ENCODE measurements around the gene PEPD.

PEPD gene

GRCh38 chr19:33381101-33381500 is 140.5 kb downstream of the PEPD start:
- Histone ChIP-seq H3K36me3 (ENCODE audit: insufficient read depth) (no peaks in the 10 kb centered on the region; the same call in 1 of the 2 replicates), H4K20me1 (ENCODE audit: insufficient read depth) (peaks cover 16% of the 10 kb centered on the region), H3K27ac (no peak overlapping the region), H3K27me3 (ENCODE audit: insufficient read depth, low read depth) (no peaks in the 10 kb centered on the region), H3K9ac (no peak overlapping the region), H3K79me2 (ENCODE audit: insufficient read depth, low read depth) (peaks cover 74% of the 10 kb centered on the region), H2AFZ (ENCODE audit: low read depth) (no peak overlapping the region), H3K4me1 (ENCODE audit: low read depth, poor library complexity, severe bottlenecking) (peaks cover 23% of the 10 kb centered on the region), H3K4me3 (IDR thresholded peaks at IDR 0.05; ENCODE audit: insufficient read depth, low read depth, low read length) (no peak overlapping the region), H3K4me2 (no peak overlapping the region)
- TF ChIP-seq CTCF (conservative IDR thresholded peaks at IDR 0.05; ENCODE audit: low read depth, low read length) = no peak

DNA sequence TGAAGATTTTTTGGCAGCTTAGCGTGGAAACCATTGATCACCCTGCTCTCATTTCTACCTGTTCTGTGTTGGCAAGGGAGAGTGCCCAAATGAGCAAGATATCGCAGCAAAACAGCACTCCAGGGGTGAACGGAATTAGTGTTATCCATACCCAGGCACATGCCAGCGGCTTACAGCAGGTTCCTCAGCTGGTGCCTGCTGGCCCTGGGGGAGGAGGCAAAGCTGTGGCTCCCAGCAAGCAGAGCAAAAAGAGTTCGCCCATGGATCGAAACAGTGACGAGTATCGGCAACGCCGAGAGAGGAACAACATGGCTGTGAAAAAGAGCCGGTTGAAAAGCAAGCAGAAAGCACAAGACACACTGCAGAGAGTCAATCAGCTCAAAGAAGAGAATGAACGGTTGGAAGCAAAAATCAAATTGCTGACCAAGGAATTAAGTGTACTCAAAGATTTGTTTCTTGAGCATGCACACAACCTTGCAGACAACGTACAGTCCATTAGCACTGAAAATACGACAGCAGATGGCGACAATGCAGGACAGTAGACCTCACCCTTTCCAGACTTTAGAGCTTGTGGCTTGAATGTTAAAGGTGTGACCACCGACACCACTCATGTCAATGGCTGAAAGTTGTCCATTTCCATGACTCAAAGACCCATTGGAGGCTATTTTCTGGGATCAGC is 142.3 kb downstream of the PEPD start:
- H3K36me3 ChIP-seq (ENCODE audit: insufficient read depth) = no peaks in the 10 kb centered on the region; the same call in 1 of the 2 replicates
- peaks cover 92% of the 10 kb centered on the region for H3K79me2 ChIP-seq (ENCODE audit: insufficient read depth, low read depth)
- no peak overlapping the region for H3K9ac ChIP-seq
- H3K27me3 ChIP-seq (ENCODE audit: insufficient read depth, low read depth) = no peaks in the 10 kb centered on the region
- H3K27ac ChIP-seq = no peak overlapping the region
- no peak for TF ChIP-seq CTCF (conservative IDR thresholded peaks at IDR 0.05; ENCODE audit: low read depth, low read length)
- no peak overlapping the region for H3K4me3 ChIP-seq (IDR thresholded peaks at IDR 0.05; ENCODE audit: insufficient read depth, low read depth, low read length)
- no peak overlapping the region for H2AFZ ChIP-seq (ENCODE audit: low read depth)
- H4K20me1 ChIP-seq (ENCODE audit: insufficient read depth) = peaks cover 31% of the 10 kb centered on the region
- peaks cover 39% of the 10 kb centered on the region for H3K4me1 ChIP-seq (ENCODE audit: low read depth, poor library complexity, severe bottlenecking)
- no peak overlapping the region for H3K4me2 ChIP-seq

DNA sequence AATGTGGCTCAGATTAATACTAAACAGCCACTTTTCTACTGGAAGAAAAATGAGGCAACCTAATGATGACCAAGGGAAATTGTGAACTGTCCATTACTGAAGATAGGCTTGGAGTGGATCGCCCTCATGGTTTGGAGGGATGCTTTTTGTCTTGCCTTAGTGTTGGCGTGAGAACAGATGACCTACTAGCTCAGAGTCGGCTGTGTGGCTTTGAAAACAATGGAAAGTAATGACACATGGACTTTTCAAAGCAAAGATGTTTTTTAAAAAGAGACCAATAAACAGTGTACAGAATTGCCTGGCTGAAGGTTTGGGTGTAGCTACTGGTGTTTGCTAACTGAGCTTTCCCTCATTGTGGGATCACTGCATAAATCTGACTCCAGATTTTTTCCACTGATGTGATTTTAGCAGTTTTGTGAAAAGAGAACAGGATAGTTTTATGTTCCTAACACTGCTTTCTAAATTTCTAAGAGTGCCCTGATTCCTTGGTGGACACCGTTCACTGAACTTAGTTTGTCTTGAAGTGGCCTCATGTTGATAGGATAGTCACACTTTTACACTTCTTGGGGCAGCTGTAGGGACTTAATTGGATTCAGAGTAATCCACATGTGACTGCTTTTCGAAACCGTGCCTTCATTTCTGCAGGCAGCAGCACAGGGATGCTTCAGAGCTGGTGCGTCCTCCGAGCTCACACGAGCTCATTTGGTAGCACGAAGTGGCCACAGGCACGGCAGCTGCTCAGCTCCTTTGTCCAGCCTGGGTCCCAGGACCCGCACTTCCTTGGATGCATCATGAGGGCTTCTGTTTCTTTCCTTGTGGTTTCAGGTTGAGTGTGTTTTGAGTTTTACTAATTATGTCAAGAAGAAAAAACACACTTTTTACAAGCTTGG is 143.8 kb downstream of the PEPD start:
- Histone ChIP-seq H3K79me2 (ENCODE audit: insufficient read depth, low read depth) (peaks cover 86% of the 10 kb centered on the region), H4K20me1 (ENCODE audit: insufficient read depth) (peaks cover 31% of the 10 kb centered on the region), H3K9ac (no peak overlapping the region), H3K27ac (no peak overlapping the region), H3K4me2 (no peak overlapping the region), H3K4me1 (ENCODE audit: low read depth, poor library complexity, severe bottlenecking) (peaks cover 39% of the 10 kb centered on the region), H3K4me3 (IDR thresholded peaks at IDR 0.05; ENCODE audit: insufficient read depth, low read depth, low read length) (no peak overlapping the region), H2AFZ (ENCODE audit: low read depth) (no peak overlapping the region), H3K27me3 (ENCODE audit: insufficient read depth, low read depth) (no peaks in the 10 kb centered on the region), H3K36me3 (ENCODE audit: insufficient read depth) (no peaks in the 10 kb centered on the region; the same call in 1 of the 2 replicates)
- no peak for TF ChIP-seq CTCF (conservative IDR thresholded peaks at IDR 0.05; ENCODE audit: low read depth, low read length)

GRCh38 chr19:33376941-33377557 is 144.5 kb downstream of the PEPD start:
- H4K20me1 ChIP-seq (ENCODE audit: insufficient read depth) = peaks cover 31% of the 10 kb centered on the region
- TF ChIP-seq CTCF (conservative IDR thresholded peaks at IDR 0.05; ENCODE audit: low read depth, low read length) = no peak
- peaks cover 39% of the 10 kb centered on the region for H3K4me1 ChIP-seq (ENCODE audit: low read depth, poor library complexity, severe bottlenecking)
- H3K27ac ChIP-seq = no peak overlapping the region
- no peak overlapping the region for H3K4me3 ChIP-seq (IDR thresholded peaks at IDR 0.05; ENCODE audit: insufficient read depth, low read depth, low read length)
- peaks cover 80% of the 10 kb centered on the region for H3K79me2 ChIP-seq (ENCODE audit: insufficient read depth, low read depth)
- H2AFZ ChIP-seq (ENCODE audit: low read depth) = no peak overlapping the region
- H3K27me3 ChIP-seq (ENCODE audit: insufficient read depth, low read depth) = no peaks in the 10 kb centered on the region
- no peak overlapping the region for H3K9ac ChIP-seq
- H3K4me2 ChIP-seq = no peak overlapping the region
- H3K36me3 ChIP-seq (ENCODE audit: insufficient read depth) = no peaks in the 10 kb centered on the region; the same call in 1 of the 2 replicates
